H9 (cell line): ENCODE results near the gene ANKS1B. TPM values are rescaled to one million over a fixed set of nuclear protein-coding genes. Genes with fewer than 3 reads are reported as not detected.
A peak's percentile ranks its signal among the peaks of the same experiment; 100 is the strongest.

Experiments used
- DNase-seq: peaks from one replicate; pipeline ENCODE4 v3.0.0-alpha.2; 2017
- H2AFZ ChIP-seq: one replicate; pipeline ENCODE4 v1.6.1; 2013; ENCODE audit warnings: mild to moderate bottlenecking, low read length, control low read depth, moderate library complexity
- H2AK5ac ChIP-seq: 2 replicates; pipeline ENCODE4 v1.6.1; 2013; ENCODE audit warnings: low read length, control low read depth, mixed read lengths; ENCODE audit not compliant: insufficient read length
- H2BK120ac ChIP-seq: one replicate; pipeline ENCODE4 v1.6.1; 2013; ENCODE audit warnings: low read depth, mild to moderate bottlenecking, low read length, control low read depth, inconsistent platforms; ENCODE audit not compliant: poor library complexity, severe bottlenecking
- H2BK12ac ChIP-seq: 2 replicates; pipeline ENCODE4 v1.6.1; 2013; ENCODE audit warnings: low read length, control low read depth, mixed read lengths, low read depth; ENCODE audit not compliant: insufficient read length
- H2BK15ac ChIP-seq: 2 replicates; pipeline ENCODE4 v1.6.1; 2013; ENCODE audit warnings: low read depth, low read length, control low read depth
- H2BK20ac ChIP-seq: one replicate; pipeline ENCODE4 v1.6.1; 2013; ENCODE audit warnings: low read depth, mild to moderate bottlenecking, low read length, control low read depth, inconsistent platforms; ENCODE audit not compliant: poor library complexity, severe bottlenecking
- H2BK5ac ChIP-seq: 2 replicates; pipeline ENCODE4 v1.6.1; 2013; ENCODE audit warnings: low read length, control low read depth, mixed read lengths; ENCODE audit not compliant: insufficient read length
- H3K14ac ChIP-seq: 2 replicates; pipeline ENCODE4 v1.6.1; 2013; ENCODE audit warnings: low read length, control low read depth; ENCODE audit not compliant: insufficient read depth
- H3K18ac ChIP-seq: 2 replicates; pipeline ENCODE4 v1.6.1; 2013; ENCODE audit warnings: low read depth, mild to moderate bottlenecking, mixed read lengths, low read length, control low read depth; ENCODE audit not compliant: insufficient read length
- H3K23ac ChIP-seq: 2 replicates; pipeline ENCODE4 v1.6.1; 2013; ENCODE audit warnings: low read length, control low read depth, mixed read lengths, low read depth; ENCODE audit not compliant: insufficient read length
- H3K23me2 ChIP-seq: 2 replicates; pipeline ENCODE4 v1.6.1; 2013; ENCODE audit warnings: low read depth, mild to moderate bottlenecking, mixed read lengths, low read length, control low read depth; ENCODE audit not compliant: insufficient read length, poor library complexity, severe bottlenecking
- H3K27ac ChIP-seq: 2 replicates; pipeline ENCODE4 v1.5.1; 2013; ENCODE audit warnings: low read length, control low read depth, mixed read lengths, low read depth; ENCODE audit not compliant: insufficient read length
- H3K27me3 ChIP-seq: 2 replicates; pipeline ENCODE4 v1.6.1; 2013; ENCODE audit warnings: low read length, control low read depth, inconsistent platforms; ENCODE audit not compliant: insufficient read depth
- H3K4ac ChIP-seq: 2 replicates; pipeline ENCODE4 v1.6.1; 2013; ENCODE audit warnings: low read depth, mild to moderate bottlenecking, control low read depth, inconsistent platforms, low read length, moderate library complexity
- H3K4me1 ChIP-seq: 2 replicates; pipeline ENCODE4 v1.6.1; 2013; ENCODE audit warnings: low read length, control low read depth, inconsistent platforms; ENCODE audit not compliant: insufficient read depth
- H3K4me2 ChIP-seq: 2 replicates; pipeline ENCODE4 v1.6.1; 2013; ENCODE audit warnings: low read length, control low read depth, mixed read lengths; ENCODE audit not compliant: insufficient read length, insufficient read depth
- H3K56ac ChIP-seq: 2 replicates; pipeline ENCODE4 v1.6.1; 2013; ENCODE audit warnings: low read depth, mild to moderate bottlenecking, mixed read lengths, low read length, control low read depth; ENCODE audit not compliant: insufficient read length
- H3K79me1 ChIP-seq: 2 replicates; pipeline ENCODE4 v1.6.1; 2013; ENCODE audit warnings: low read depth, mild to moderate bottlenecking, moderate library complexity, low read length, control low read depth, inconsistent platforms; ENCODE audit not compliant: insufficient read depth, poor library complexity, severe bottlenecking
- H3K79me2 ChIP-seq: 2 replicates; pipeline ENCODE4 v1.6.1; 2013; ENCODE audit warnings: low read length, control low read depth, inconsistent platforms; ENCODE audit not compliant: insufficient read depth
- H3K9ac ChIP-seq: 2 replicates; pipeline ENCODE4 v1.6.1; 2013; ENCODE audit warnings: low read length, control low read depth, mixed read lengths; ENCODE audit not compliant: insufficient read length; ENCODE audit errors: extremely low read depth
- H3K9me3 ChIP-seq: one replicate; pipeline ENCODE4 v1.6.1; 2013; ENCODE audit warnings: low read depth, low read length, inconsistent platforms; ENCODE audit not compliant: control insufficient read depth
- H3T11ph ChIP-seq: one replicate; pipeline ENCODE4 v1.6.1; 2013; ENCODE audit warnings: mild to moderate bottlenecking, low read length, control low read depth, inconsistent platforms
- H4K20me1 ChIP-seq: one replicate; pipeline ENCODE4 v1.6.1; 2013; ENCODE audit not compliant: control insufficient read depth, insufficient read length, insufficient read depth
- H4K5ac ChIP-seq: 2 replicates; pipeline ENCODE4 v1.6.1; 2013; ENCODE audit warnings: low read depth, mild to moderate bottlenecking, mixed read lengths, low read length, control low read depth; ENCODE audit not compliant: insufficient read length
- H4K8ac ChIP-seq: replicated peaks from 2 replicates; pipeline ENCODE4 v1.6.1; 2013; ENCODE audit warnings: low read length, control low read depth, mixed read lengths, low read depth; ENCODE audit not compliant: insufficient read length
- H4K91ac ChIP-seq: 2 replicates; pipeline ENCODE4 v1.6.1; 2013; ENCODE audit warnings: low read depth, mild to moderate bottlenecking, moderate library complexity, mixed read lengths, low read length, control low read depth; ENCODE audit not compliant: insufficient read length
- H3K27ac Mint-ChIP-seq, 3 experiments: 2 replicates in 2 of 3; 3 replicates in 1 of 3; pipeline ENCODE4 v1.8.0; 2020 to 2021; ENCODE audit warnings: mixed read lengths in 3 of 3, mild to moderate bottlenecking in 1 of 3, moderate library complexity in 1 of 3
- H3K27me3 Mint-ChIP-seq: 2 replicates; pipeline ENCODE4 v1.8.0; 2021; ENCODE audit warnings: low read depth, mild to moderate bottlenecking, moderate library complexity, mixed read lengths
- H3K36me3 Mint-ChIP-seq, 3 experiments: 2 replicates in 2 of 3; 3 replicates in 1 of 3; pipeline ENCODE4 v1.8.0; 2020 to 2021; ENCODE audit warnings: low read depth in 3 of 3, mixed read lengths in 3 of 3; ENCODE audit not compliant: insufficient read depth in 1 of 3
- H3K4me1 Mint-ChIP-seq, 2 experiments: 2 replicates each; pipeline ENCODE4 v1.8.0; 2020; ENCODE audit warnings: mixed read lengths in 2 of 2
- H3K4me3 Mint-ChIP-seq, 2 experiments: 2 replicates in 1 of 2; 3 replicates in 1 of 2; pipeline ENCODE4 v1.8.0; 2020 to 2021; ENCODE audit warnings: mild to moderate bottlenecking in 2 of 2, mixed read lengths in 2 of 2, moderate library complexity in 1 of 2
- H3K9me3 Mint-ChIP-seq, 2 experiments: 2 replicates in 1 of 2; 3 replicates in 1 of 2; pipeline ENCODE4 v1.8.0; 2020; ENCODE audit warnings: mild to moderate bottlenecking in 2 of 2, mixed read lengths in 2 of 2, moderate library complexity in 1 of 2
- CTCF ChIP-seq: fragments of 200-600 bp; sonication (generic); conservative IDR thresholded peaks from 3 replicates; pipeline ENCODE4 v1.8.0; 2021; ENCODE audit warnings: antibody characterized with exemption, mild to moderate bottlenecking
- WGBS: extraction: QIAGEN DNeasy Blood & Tissue Kit; methylation state at CpG from one replicate; pipeline ENCODE4 v1.1.7; 2013; ENCODE audit warnings: missing lambda C conversion rate, low lambda C conversion rate, mixed read lengths; ENCODE audit not compliant: insufficient read length; ENCODE audit errors: extremely low coverage; 5-methylcytosine and 5-hydroxymethylcytosine counted together
- total RNA-seq: library from RNA; stranded (reverse); gene quantifications from 2 replicates; pipeline ENCODE4 v1.2.1, GENCODE V29; 2021

ANKS1B gene
- total RNA-seq, 1 experiment from 2014 or later, result 4.1 TPM

DNA sequence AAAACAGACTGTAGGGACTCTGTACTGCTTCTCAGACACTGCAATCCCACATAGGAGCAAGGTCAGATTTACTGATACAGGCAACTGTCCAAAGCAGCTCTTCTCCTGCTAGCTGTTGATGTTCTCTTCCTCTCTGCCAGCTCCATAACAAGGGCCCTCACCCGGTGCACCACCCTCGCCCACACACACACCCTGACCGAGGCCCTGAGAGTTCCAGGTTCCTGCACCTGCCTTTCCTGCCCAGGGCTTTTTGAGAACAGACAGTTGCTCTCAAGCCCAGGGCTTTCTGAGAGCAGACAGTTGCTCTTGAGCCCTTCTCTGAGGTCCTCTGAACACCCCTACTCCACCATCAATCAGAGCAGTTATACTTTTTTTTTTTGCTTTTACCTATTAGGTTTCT is 571.0 kb downstream of the ANKS1B start:
- H3K4me1 Mint-ChIP-seq, result peaks cover 3 to 5% of the 10 kb centered on the region in 2 experiments; a peak in 2 of 4 replicates
- Histone ChIP-seq H3K23ac (no peak overlapping the region), H4K5ac (no peak overlapping the region), H3K14ac (no peak overlapping the region), H2BK15ac (no peak overlapping the region), H2BK5ac (no peak overlapping the region), H3T11ph (no peak overlapping the region), H3K9me3 (no peaks in the 10 kb centered on the region), H2BK120ac (no peak overlapping the region), H3K27ac (no peak overlapping the region), H4K20me1 (no peaks in the 10 kb centered on the region), H3K79me1 (no peaks in the 10 kb centered on the region), H2AK5ac (no peak overlapping the region), H2BK12ac (no peak overlapping the region), H3K9ac (no peak overlapping the region), H3K4me2 (no peak overlapping the region), H3K56ac (no peak overlapping the region), H3K4ac (no peak overlapping the region), H3K23me2 (no peaks in the 10 kb centered on the region), H2AFZ (no peak overlapping the region), H3K18ac (no peak overlapping the region), H3K4me1 (no peaks in the 10 kb centered on the region), H3K27me3 (no peaks in the 10 kb centered on the region), H3K79me2 (no peaks in the 10 kb centered on the region), H4K8ac (no peak overlapping the region), H2BK20ac (no peak overlapping the region), H4K91ac (no peak overlapping the region)
- no peaks in the 10 kb centered on the region for H3K27me3 Mint-ChIP-seq
- no peak for TF ChIP-seq CTCF
- no CpG with 5 or more reads among the region's 3 CpGs for WGBS
- peaks cover 6 to 7% of the 10 kb centered on the region in 2 experiments; a peak in 4 of 5 replicates for H3K9me3 Mint-ChIP-seq
- DNase-seq, result no peak
- H3K36me3 Mint-ChIP-seq, result no peaks in the 10 kb centered on the region; a peak in 2 of 7 replicates
- H3K4me3 Mint-ChIP-seq, result no peak overlapping the region
- peak overlapping the region in 1 of 3 experiments; percentile 27; a peak in 2 of 7 replicates for H3K27ac Mint-ChIP-seq
